OCI-LY1 (cell line): ENCODE data around the gene CDH23.

Source experiments
- EZH2 ChIP-seq: fragments of 200-600 bp; sonication (generic), shearing (Covaris generic); IDR thresholded peaks from 2 replicates; pipeline ENCODE4 v1.8.0; 2017; ENCODE audit warnings: borderline replicate concordance, mixed run types, mild to moderate bottlenecking, antibody characterized with exemption, low read length, moderate library complexity, mixed read lengths
- TF ChIP-seq, protein P1 (sequence below): fragments of 200-600 bp; sonication (generic), shearing (Covaris generic); IDR thresholded peaks from 2 replicates; pipeline ENCODE4 v1.5.1; 2017; ENCODE audit warnings: mild to moderate bottlenecking, antibody characterized with exemption, low read length, moderate library complexity, mixed read lengths

- TF ChIP-seq EZH2, result no peak
- TF ChIP-seq, protein P1, sequence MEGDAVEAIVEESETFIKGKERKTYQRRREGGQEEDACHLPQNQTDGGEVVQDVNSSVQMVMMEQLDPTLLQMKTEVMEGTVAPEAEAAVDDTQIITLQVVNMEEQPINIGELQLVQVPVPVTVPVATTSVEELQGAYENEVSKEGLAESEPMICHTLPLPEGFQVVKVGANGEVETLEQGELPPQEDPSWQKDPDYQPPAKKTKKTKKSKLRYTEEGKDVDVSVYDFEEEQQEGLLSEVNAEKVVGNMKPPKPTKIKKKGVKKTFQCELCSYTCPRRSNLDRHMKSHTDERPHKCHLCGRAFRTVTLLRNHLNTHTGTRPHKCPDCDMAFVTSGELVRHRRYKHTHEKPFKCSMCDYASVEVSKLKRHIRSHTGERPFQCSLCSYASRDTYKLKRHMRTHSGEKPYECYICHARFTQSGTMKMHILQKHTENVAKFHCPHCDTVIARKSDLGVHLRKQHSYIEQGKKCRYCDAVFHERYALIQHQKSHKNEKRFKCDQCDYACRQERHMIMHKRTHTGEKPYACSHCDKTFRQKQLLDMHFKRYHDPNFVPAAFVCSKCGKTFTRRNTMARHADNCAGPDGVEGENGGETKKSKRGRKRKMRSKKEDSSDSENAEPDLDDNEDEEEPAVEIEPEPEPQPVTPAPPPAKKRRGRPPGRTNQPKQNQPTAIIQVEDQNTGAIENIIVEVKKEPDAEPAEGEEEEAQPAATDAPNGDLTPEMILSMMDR, result no peak
These were observed 434.0 kb downstream of the CDH23 start for GRCh38 chr10:71830726-71831125.
